ENCODE data around the gene XKR7.

GRCh38 chr20:31987744-31988143 lies 19.8 kb downstream of the XKR7 start:
- TF ChIP-seq CTCF (IDR thresholded peaks at IDR 0.05) (no peak), POLR2A (IDR thresholded peaks at IDR 0.05) (no peak), POLR2AphosphoS5 (IDR thresholded peaks at IDR 0.05) (no peak)
